Measurements from ENCODE around the gene NOS1AP. TPM values are rescaled to one million over a fixed set of nuclear protein-coding genes. Genes with fewer than 3 reads are reported as not detected.

NOS1AP gene
- total RNA-seq, 1 donor from 2014 or later = 2.0 TPM

DNA sequence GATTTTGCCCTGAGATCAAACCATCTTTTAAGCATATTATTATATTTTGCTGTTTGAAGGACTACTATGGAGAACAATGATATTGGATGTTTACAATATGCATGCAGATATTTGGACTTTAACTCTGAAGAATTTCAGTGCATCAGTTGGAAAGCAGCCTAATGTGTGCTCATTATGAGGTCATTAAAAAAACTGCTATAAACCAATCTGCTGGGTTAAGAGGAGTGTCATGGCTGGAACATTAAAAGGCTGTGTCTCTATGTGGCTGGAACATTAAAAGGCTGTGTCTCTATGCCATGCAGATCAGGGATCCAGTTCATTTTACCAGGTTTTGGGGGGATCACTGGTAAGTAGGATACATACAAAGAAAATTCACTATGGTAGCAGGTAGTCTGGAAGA, 229.5 kb downstream of the NOS1AP start:
- TF ChIP-seq POLR2AphosphoS5 (IDR thresholded peaks at IDR 0.05; ENCODE audit: insufficient read depth in 1 of 2, low read depth in 1 of 2) = no peak
- TF ChIP-seq, protein P1, sequence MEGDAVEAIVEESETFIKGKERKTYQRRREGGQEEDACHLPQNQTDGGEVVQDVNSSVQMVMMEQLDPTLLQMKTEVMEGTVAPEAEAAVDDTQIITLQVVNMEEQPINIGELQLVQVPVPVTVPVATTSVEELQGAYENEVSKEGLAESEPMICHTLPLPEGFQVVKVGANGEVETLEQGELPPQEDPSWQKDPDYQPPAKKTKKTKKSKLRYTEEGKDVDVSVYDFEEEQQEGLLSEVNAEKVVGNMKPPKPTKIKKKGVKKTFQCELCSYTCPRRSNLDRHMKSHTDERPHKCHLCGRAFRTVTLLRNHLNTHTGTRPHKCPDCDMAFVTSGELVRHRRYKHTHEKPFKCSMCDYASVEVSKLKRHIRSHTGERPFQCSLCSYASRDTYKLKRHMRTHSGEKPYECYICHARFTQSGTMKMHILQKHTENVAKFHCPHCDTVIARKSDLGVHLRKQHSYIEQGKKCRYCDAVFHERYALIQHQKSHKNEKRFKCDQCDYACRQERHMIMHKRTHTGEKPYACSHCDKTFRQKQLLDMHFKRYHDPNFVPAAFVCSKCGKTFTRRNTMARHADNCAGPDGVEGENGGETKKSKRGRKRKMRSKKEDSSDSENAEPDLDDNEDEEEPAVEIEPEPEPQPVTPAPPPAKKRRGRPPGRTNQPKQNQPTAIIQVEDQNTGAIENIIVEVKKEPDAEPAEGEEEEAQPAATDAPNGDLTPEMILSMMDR (IDR thresholded peaks at IDR 0.05) = no peak
- TF ChIP-seq POLR2A (IDR thresholded peaks at IDR 0.05) = no peak
- H3K4me1 ChIP-seq = no peaks in the 10 kb centered on the region

DNA sequence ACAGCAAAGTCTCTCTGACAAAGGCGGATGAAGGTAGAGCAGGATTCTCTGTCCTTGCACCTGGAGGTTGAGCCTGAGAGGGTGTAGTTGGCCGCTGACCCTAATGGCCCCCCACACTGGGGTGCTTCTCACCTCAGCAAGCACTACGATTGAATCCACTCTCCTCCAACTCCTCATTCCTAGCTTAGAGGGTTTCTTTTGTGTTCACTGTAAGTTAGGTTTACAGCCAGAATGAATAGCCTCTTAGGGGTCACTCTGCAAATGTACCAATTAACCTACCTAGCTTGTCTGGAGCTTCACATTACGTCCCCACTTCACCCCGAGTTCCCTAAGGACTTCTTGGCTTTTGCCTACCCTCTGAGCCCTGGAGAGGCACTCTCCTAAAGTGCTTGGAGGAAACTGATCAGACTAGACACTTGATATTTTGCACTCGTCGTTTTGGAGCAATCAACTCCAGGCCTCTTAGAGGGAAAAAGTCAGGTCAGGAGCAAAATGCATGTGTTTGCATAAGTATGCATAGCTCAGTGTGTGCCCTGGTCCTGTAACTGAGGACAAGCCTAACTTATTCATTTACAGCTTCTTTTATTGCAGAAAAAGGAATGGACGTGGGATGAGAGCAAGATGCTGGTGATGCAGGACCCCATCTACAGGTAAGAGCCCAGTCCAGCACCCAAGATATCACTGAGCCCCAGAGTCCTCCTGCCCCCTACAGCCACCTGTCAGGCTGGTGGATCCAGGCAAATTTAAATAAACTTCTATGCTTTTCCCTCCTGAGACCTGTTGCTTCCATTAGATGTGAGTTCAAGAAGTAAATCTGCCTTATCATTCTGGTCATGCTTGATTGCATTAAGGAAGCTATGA, 230.8 kb downstream of the NOS1AP start:
- H3K36me3 ChIP-seq = no peaks in the 10 kb centered on the region
- no peaks in the 10 kb centered on the region for H3K9me3 ChIP-seq
- H3K4me1 ChIP-seq = no peaks in the 10 kb centered on the region
- H3K27me3 ChIP-seq = no peaks in the 10 kb centered on the region
- intact Hi-C loops (cut with DNase I) = no loop called here
- no peak for DNase-seq (ENCODE audit: extremely low spot score in 2 of 2)
- TF ChIP-seq, protein P1 (IDR thresholded peaks at IDR 0.05) = no peak
- TF ChIP-seq POLR2A (IDR thresholded peaks at IDR 0.05) = no peak
- no peak for TF ChIP-seq POLR2AphosphoS5 (IDR thresholded peaks at IDR 0.05; ENCODE audit: insufficient read depth in 1 of 2, low read depth in 1 of 2)
- H3K4me3 ChIP-seq = no peak overlapping the region
- no peak overlapping the region for H3K27ac ChIP-seq

More for the DNA sequence above, 229.5 kb downstream of the NOS1AP start:
- Histone ChIP-seq H3K27me3 (no peaks in the 10 kb centered on the region), H3K27ac (no peak overlapping the region), H3K4me3 (no peak overlapping the region), H3K36me3 (no peaks in the 10 kb centered on the region), H3K9me3 (no peaks in the 10 kb centered on the region)
- intact Hi-C loops (cut with DNase I) = no loop called here
- DNase-seq (ENCODE audit: extremely low spot score in 2 of 2) = no peak

GRCh38 chr1:162301696-162302095, 232.2 kb downstream of the NOS1AP start:
- H3K27ac ChIP-seq = no peak overlapping the region
- intact Hi-C loops (cut with DNase I) = no loop called here
- TF ChIP-seq POLR2A (IDR thresholded peaks at IDR 0.05) (no peak), POLR2AphosphoS5 (IDR thresholded peaks at IDR 0.05; ENCODE audit: insufficient read depth in 1 of 2, low read depth in 1 of 2) (no peak)
- TF ChIP-seq, protein P1 (IDR thresholded peaks at IDR 0.05) = no peak

GRCh38 chr1:162302306-162303003, 233.0 kb downstream of the NOS1AP start:
- Histone ChIP-seq H3K9me3 (no peaks in the 10 kb centered on the region), H3K27ac (no peak overlapping the region), H3K4me3 (no peak overlapping the region), H3K36me3 (no peaks in the 10 kb centered on the region), H3K4me1 (no peaks in the 10 kb centered on the region), H3K27me3 (no peaks in the 10 kb centered on the region)
- no peak for TF ChIP-seq POLR2AphosphoS5 (IDR thresholded peaks at IDR 0.05; ENCODE audit: insufficient read depth in 1 of 2, low read depth in 1 of 2)
- TF ChIP-seq, protein P1 (IDR thresholded peaks at IDR 0.05) = no peak
- TF ChIP-seq POLR2A (IDR thresholded peaks at IDR 0.05) = no peak
- intact Hi-C loops (cut with DNase I) = no loop called here
- DNase-seq (ENCODE audit: extremely low spot score in 2 of 2) = no peak

More at GRCh38 chr1:162301696-162302095, 232.2 kb downstream of the NOS1AP start:
- Histone ChIP-seq H3K9me3 (no peaks in the 10 kb centered on the region), H3K4me3 (no peak overlapping the region), H3K36me3 (no peaks in the 10 kb centered on the region), H3K4me1 (no peaks in the 10 kb centered on the region), H3K27me3 (no peaks in the 10 kb centered on the region)
- DNase-seq (ENCODE audit: extremely low spot score in 2 of 2) = no peak

DNA sequence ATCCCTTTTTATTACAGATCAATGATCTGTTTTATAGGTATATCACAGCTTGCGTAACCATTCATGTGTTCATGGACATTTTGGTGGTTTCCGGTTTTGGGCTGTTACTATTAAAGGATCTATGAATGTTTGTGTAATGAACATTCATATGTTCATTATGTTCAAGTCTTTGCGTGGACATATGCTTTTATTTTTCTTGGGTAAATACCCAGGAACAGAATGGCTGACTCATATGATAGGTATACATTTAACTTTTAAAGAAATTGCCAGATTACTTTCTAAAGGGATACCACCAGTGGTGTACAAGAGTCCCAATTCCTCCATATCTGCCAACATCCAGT, 233.5 kb downstream of the NOS1AP start:
- TF ChIP-seq, protein P1 (IDR thresholded peaks at IDR 0.05) = no peak
- TF ChIP-seq POLR2A (IDR thresholded peaks at IDR 0.05) = no peak
- TF ChIP-seq POLR2AphosphoS5 (IDR thresholded peaks at IDR 0.05; ENCODE audit: insufficient read depth in 1 of 2, low read depth in 1 of 2) = no peak
- Histone ChIP-seq H3K27me3 (no peaks in the 10 kb centered on the region), H3K4me1 (no peaks in the 10 kb centered on the region), H3K27ac (no peak overlapping the region), H3K4me3 (no peak overlapping the region), H3K36me3 (no peaks in the 10 kb centered on the region), H3K9me3 (no peaks in the 10 kb centered on the region)
- DNase-seq (ENCODE audit: extremely low spot score in 2 of 2) = no peak
- intact Hi-C loops (cut with DNase I) = no loop called here

All from vagina (tissue), 2 donors.